ENCODE data around the gene PLAC8L1.
"Not testable (repeated sequence)": the region's sequence is repeated elsewhere in the genome, so short reads cannot be mapped to it uniquely, and the experiment has no call there.

Gene PLAC8L1, protein sequence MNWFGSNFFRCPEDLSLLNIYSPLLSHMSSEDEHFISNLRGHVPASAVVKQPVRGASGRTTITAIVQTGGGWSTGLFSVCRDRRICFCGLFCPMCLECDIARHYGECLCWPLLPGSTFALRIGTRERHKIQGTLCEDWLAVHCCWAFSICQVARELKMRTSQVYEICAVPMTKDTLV

DNA sequence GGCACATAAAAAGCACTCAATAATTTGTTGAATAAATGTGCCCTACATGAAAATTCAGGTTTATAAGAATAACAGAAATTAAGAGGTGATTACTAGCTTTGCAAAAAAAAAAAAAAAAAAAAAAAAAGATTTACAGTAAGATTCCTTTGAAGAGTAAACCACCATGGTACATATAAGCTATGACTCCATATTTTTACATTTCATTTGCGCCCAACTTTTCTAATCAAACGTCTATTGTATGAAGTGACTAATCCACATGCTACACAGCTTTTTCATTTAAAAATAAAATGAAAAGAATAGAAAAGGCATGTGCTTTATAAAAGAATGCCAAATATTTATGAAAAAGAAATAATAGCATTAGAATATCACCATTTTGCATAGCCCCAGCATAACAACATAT, at the start of gene PLAC8L1:
TSS of gene PLAC8L1 (minus strand) at position 101 of the 400 bp plus-strand sequence. CDS start 1,266 bp downstream, outside the sequence.
- in situ Hi-C loops (cut with MboI; ENCODE audit: low sequenced_read_pairs): no loop called here

GRCh38 chr5:146151970-146152369, 46.6 kb upstream of the PLAC8L1 start:
- in situ Hi-C loops (cut with MboI; ENCODE audit: low sequenced_read_pairs): no loop called here

GRCh38 chr5:146137967-146138403, 32.6 kb upstream of the PLAC8L1 start:
- in situ Hi-C loops (cut with MboI; ENCODE audit: low sequenced_read_pairs): no loop called here

- in situ Hi-C loops (cut with MboI; ENCODE audit: low sequenced_read_pairs): no loop called here
Measured at GRCh38 chr5:146130440-146131045, 25.2 kb upstream of the PLAC8L1 start.

DNA sequence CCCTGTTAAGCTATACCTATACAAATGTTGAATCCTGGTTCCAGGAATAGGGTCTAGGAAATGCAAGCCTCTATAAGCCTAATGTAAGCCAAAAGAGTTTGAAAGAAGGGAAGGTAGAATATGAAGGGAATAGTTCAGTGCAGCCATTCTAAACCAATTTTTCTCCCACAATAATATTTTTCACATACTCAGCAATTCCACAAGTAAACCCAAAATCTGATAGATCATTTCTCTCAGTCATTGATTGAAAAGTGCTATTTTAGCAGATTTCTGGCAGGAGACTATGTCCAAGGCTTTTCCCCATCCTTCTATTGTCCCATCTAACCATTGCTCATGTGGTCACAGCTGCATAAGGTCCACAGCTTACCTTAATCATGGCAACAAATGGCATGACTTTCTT, 20.7 kb upstream of the PLAC8L1 start:
- in situ Hi-C loops (cut with MboI; ENCODE audit: low sequenced_read_pairs): no loop called here

DNA sequence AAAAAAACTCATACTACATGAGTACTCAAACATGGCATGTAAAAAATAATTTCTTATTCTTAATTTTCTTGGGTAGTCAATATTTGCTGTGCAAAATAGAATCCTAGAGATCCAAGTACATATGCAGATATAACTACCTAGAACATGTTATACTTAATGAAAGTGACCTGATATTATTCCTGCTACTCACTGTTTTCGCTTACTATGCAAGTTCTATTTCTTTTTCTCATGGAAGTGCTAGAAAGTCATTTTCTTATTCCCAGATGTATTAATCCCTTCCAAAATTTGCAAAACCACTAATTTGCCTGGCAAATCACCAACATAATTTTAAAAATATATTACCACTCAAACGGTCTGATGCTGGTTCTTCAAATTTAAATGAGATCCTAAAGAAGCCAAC, 19.2 kb upstream of the PLAC8L1 start:
- in situ Hi-C loops (cut with MboI; ENCODE audit: low sequenced_read_pairs): no loop called here

- in situ Hi-C loops (cut with MboI; ENCODE audit: low sequenced_read_pairs): not testable (repeated sequence)
Measured at GRCh38 chr5:146121451-146121850, 16.1 kb upstream of the PLAC8L1 start.

GRCh38 chr5:146118322-146118721, 12.9 kb upstream of the PLAC8L1 start:
- in situ Hi-C loops (cut with MboI; ENCODE audit: low sequenced_read_pairs): no loop called here

DNA sequence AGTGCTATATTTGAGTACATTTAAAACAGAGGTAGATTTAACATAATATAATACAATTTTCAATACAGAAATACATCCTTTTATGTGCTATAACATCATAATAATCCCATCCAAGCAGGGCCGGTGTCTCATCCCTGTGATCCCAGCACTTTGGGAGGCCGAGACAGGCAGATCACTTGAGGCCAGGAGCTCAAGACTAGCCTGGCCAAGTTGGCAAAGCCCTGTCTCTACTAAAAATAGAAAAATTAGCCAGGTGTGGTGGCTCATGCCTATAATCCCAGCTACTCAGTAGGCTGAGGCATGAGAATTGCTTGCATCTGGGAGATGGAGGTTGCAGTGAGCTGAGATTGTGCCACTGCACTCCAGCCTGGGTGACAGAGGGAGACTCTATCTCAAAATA, 11.8 kb upstream of the PLAC8L1 start:
- in situ Hi-C loops (cut with MboI; ENCODE audit: low sequenced_read_pairs): not testable (repeated sequence)

DNA sequence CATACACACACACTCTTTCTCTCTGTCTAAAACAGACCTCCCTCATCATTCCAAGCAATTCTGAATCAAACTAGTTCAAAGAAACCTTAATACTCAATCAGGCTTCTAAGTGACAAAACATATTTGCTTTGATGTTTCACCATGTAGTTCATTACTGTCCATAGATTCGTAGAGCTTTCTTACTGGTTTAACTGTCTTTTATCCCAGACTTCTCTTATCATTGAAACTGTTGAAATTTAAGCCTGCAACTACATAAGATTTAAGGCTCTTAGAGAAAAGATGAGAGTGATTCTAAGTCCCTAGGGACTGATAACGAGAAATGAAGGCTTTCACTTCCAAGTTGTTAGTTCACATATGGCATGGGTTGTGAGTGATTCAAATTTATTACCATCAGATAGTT, 11.0 kb upstream of the PLAC8L1 start:
- in situ Hi-C loops (cut with MboI; ENCODE audit: low sequenced_read_pairs): no loop called here

DNA sequence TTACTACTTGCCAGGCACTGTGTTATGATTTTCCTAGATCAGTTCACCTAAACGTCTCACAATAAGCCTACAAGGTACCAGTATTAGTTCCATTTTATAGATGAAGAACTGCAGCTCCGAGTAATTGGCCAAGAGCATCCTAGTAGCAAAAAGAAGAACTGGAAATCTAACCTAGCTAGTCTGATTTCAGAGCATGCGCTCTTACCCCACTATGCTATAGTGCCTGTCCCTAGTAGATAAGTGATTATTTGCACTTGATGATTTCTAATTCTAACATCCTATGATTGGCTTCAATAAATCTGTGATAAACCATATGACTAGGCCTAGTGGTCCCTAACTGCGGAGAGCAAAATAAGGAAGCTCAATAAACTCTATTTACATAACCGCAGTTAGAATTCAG, 7.1 kb upstream of the PLAC8L1 start:
- in situ Hi-C loops (cut with MboI; ENCODE audit: low sequenced_read_pairs): no loop called here

DNA sequence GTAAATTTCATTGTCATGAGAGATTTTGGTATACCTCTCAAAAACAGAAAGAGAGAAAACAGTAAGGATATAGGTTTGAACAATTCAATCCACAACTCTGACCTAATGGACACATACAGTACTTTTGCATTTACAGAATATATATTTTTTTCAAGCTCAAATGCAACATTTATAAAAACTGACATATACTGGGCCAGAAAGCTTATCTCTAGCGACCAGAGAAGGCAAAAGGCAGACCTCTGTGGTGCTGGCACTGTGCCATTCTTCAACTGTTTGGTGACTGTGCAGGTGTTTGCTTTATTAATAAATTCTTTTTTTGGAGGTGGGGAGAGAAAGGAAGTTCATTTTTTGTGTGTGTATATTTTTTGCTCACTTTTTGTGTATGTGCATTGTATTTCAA, 6.0 kb upstream of the PLAC8L1 start:
- in situ Hi-C loops (cut with MboI; ENCODE audit: low sequenced_read_pairs): no loop called here

GRCh38 chr5:146109379-146109778, 4.0 kb upstream of the PLAC8L1 start:
- in situ Hi-C loops (cut with MboI; ENCODE audit: low sequenced_read_pairs): no loop called here

DNA sequence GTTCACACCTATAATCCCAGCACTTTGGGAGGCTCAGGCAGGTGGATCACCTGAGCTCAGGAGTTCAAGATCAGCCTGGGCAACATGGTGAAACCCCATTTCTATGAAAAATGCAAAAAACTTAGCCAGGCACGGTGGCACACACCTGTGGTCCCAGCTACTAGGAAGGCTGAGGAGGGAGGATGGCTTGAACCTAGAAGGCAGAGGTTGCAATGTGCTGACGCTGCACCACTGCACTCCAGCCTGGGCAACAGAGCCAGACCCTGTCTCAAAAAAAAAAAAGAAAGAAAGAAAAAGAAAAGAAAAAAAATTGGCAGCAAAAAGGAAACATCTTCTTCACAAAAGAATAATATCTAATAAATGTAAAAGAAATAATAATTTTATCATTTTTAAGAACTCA, 3.5 kb upstream of the PLAC8L1 start:
- in situ Hi-C loops (cut with MboI; ENCODE audit: low sequenced_read_pairs): not testable (repeated sequence)

DNA sequence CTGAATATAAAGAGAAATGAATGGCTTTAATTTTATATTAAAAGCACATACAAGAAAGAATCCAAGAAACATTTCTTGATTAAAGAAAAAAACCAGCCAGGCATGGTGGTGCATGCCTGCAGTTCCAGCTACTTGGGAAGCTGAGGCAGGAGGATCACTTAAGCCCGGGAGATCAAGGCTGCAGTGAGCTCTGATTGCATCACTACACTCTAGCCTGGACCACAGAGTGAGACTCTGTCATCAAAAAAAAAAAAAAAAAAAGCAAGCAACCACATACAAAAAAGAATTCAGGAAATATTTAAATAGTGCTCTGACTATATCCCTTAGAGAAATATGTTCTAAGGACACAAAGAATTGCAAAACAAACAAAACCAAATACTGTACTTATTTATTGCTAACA, 2.5 kb upstream of the PLAC8L1 start:
- in situ Hi-C loops (cut with MboI; ENCODE audit: low sequenced_read_pairs): no loop called here

DNA sequence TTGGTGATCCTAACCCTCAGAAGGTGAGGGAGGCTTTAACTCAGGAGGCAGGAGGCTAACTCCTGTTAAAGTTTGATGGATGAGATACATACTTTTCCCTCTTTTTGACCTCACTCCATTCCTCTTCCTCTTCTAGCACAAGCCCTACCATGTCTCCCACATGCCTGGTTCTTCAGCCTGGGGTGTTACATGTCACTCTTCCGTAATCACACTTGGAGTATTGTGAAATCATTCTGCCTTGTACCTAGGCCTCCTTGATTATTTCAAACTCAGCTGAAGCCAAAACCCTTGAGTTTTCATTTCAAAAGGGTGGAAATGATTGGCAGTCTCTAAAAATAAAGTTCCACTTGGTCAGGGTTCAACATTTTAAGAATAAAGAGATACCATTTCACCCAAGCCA, 1.8 kb downstream of the PLAC8L1 start:
- in situ Hi-C loops (cut with MboI; ENCODE audit: low sequenced_read_pairs): no loop called here

DNA sequence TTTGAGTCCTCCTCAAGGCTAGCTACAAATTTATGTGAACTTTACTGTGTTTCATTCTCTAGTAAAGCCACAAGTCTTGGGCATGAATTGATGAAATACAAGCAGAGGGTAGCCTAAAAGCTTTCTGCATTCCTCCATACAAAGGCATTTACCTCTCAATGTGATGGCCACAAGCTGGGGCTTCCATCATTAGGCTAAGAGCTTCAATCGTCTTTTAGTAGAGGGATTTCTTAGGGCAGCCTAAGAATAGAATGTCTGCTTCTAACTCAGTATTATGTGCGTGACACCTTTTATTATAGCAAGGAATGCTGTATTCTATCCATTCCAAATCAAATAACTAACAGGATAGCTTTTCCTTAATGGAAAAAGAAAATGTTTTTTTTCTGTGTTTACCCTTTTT, 3.7 kb downstream of the PLAC8L1 start:
- in situ Hi-C loops (cut with MboI; ENCODE audit: low sequenced_read_pairs): no loop called here

- in situ Hi-C loops (cut with MboI; ENCODE audit: low sequenced_read_pairs): no loop called here
Measured at GRCh38 chr5:146098047-146098446, 7.3 kb downstream of the PLAC8L1 start.

DNA sequence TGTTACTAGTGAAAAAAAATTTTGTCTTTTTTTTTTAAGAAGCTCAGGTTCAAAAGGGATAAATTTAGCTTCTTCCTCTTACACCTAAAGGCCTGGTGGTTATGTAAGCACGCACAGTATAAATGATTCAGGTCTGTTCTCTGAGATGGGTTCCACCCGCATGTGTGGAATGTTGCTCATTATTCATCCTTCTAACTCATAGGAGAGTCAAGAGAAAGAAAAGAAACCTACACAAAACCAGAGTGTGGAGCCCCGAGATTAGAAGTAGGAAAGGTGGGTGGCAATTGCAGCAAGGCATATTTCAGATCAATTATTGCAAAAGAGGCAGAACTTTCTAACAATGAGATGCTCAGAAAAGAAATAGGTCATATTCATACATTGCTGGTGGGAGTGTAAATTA, 13.5 kb downstream of the PLAC8L1 start:
- in situ Hi-C loops (cut with MboI; ENCODE audit: low sequenced_read_pairs): no loop called here

DNA sequence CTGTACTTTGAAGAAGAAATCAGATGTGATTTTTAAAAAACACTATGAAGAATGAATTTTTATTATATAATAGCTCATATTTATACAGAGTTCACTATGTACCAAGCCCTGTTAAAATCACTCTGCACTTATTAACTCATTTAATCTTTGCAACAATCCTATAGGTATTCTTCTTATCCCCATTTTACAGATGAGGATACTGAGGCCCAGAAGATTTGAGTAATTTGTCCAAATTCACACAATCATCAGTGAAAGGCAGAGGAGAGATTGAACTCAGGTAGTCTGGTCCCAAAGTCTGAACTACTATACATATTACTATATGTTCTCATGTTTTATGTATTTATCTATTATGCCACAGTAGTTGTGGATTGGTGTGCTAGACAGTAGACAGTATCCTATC, 16.1 kb downstream of the PLAC8L1 start:
- in situ Hi-C loops (cut with MboI; ENCODE audit: low sequenced_read_pairs): no loop called here

DNA sequence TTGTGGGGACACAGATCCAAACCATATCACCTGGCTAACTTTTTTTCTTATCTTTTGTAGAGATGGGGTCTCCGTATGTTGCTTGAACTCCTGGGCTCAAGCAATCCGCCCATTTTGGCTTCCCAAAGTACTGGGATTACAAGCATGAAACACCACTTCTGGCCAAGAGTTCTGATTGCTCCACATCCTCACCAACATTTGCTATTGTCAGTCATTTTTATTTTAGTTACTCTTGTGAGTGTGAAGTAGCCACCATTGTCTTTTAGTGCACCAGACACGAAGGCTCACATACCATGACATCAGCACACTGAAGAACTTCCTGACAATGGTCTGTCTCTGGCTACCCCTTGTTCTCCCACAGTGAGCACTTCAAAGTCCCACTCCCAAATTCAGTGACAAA, 17.3 kb downstream of the PLAC8L1 start:
- in situ Hi-C loops (cut with MboI; ENCODE audit: low sequenced_read_pairs): no loop called here

GRCh38 chr5:146084376-146084775, 21.0 kb downstream of the PLAC8L1 start:
- in situ Hi-C loops (cut with MboI; ENCODE audit: low sequenced_read_pairs): no loop called here

DNA sequence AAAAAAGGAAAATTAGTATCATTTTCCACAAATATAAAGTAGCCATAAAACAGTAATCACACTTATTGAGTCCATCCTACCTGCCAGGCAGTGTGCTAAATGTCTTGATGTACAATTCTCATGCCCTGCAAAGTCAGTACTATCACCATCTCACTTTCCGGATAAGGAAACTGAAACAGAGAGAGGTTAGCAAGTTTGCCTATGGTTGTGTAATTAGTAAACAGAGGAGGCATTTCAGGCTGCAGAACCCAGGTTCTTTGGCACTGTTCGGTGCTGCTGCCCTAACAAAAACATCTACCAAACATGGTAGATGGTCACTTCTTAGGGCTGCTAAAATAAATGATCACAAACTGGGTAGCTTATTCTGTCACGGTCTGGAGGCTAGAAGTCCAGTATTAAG, 22.6 kb downstream of the PLAC8L1 start:
- in situ Hi-C loops (cut with MboI; ENCODE audit: low sequenced_read_pairs): no loop called here
